Breast epithelium (tissue), 3 donors: ENCODE results near the gene ABHD11.

Experiments
- POLR2A ChIP-seq: fragments of 450-650 bp; IDR thresholded peaks from one replicate; pipeline ENCODE4 v1.6.1; 2016; ENCODE audit warnings: antibody characterized with exemption, mild to moderate bottlenecking, moderate library complexity
- TF ChIP-seq, protein P1 (sequence below), 3 donors: fragments of 450-650 bp; IDR thresholded peaks; one replicate each; pipeline ENCODE4 v1.5.1; 2016 to 2017; ENCODE audit warnings: antibody characterized with exemption in 3 of 3, mild to moderate bottlenecking in 3 of 3, moderate library complexity in 3 of 3

- no peak for TF ChIP-seq POLR2A
- TF ChIP-seq, protein P1, sequence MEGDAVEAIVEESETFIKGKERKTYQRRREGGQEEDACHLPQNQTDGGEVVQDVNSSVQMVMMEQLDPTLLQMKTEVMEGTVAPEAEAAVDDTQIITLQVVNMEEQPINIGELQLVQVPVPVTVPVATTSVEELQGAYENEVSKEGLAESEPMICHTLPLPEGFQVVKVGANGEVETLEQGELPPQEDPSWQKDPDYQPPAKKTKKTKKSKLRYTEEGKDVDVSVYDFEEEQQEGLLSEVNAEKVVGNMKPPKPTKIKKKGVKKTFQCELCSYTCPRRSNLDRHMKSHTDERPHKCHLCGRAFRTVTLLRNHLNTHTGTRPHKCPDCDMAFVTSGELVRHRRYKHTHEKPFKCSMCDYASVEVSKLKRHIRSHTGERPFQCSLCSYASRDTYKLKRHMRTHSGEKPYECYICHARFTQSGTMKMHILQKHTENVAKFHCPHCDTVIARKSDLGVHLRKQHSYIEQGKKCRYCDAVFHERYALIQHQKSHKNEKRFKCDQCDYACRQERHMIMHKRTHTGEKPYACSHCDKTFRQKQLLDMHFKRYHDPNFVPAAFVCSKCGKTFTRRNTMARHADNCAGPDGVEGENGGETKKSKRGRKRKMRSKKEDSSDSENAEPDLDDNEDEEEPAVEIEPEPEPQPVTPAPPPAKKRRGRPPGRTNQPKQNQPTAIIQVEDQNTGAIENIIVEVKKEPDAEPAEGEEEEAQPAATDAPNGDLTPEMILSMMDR (IDR thresholded peaks at IDR 0.05), result no peak
These were observed 40.9 kb upstream of the ABHD11 start for GRCh38 chr7:73779517-73779916.
